HUES6 (cell line): ENCODE data around the gene TENM4.

ENCODE experiments used
- H3K27ac ChIP-seq: 2 replicates; pipeline ENCODE4 v1.7.0; 2013; ENCODE audit warnings: low read depth, mild to moderate bottlenecking, low read length, inconsistent platforms
- H3K27me3 ChIP-seq: 2 replicates; pipeline ENCODE4 v1.6.1; 2013; ENCODE audit warnings: low read length; ENCODE audit not compliant: control insufficient read depth, insufficient read depth
- H3K36me3 ChIP-seq: 2 replicates; pipeline ENCODE4 v1.6.1; 2013; ENCODE audit warnings: low read length; ENCODE audit not compliant: control insufficient read depth, insufficient read depth
- H3K4me1 ChIP-seq: 2 replicates; pipeline ENCODE4 v1.6.1; 2013; ENCODE audit warnings: low read length; ENCODE audit not compliant: control insufficient read depth, insufficient read depth
- H3K4me3 ChIP-seq: 2 replicates; pipeline ENCODE4 v1.5.1; 2013; ENCODE audit warnings: low read depth, low read length
- H3K9ac ChIP-seq: one replicate; pipeline ENCODE4 v1.6.1; 2013; ENCODE audit warnings: mild to moderate bottlenecking, low read length
- H3K9me3 ChIP-seq: 2 replicates; pipeline ENCODE4 v1.6.1; 2013; ENCODE audit warnings: low read depth, low read length; ENCODE audit not compliant: control insufficient read depth, insufficient read depth

TENM4 gene

GRCh38 chr11:78949976-78950690 lies 490.7 kb downstream of the TENM4 start:
- Histone ChIP-seq H3K9ac (no peak overlapping the region), H3K27ac (no peak overlapping the region), H3K9me3 (0 out of 2 replicates have a peak, but pooled peaks cover 4% of the 10 kb centered on the region), H3K4me3 (no peak overlapping the region), H3K36me3 (no peaks in the 10 kb centered on the region), H3K4me1 (peaks cover 24% of the 10 kb centered on the region; the same call in 1 of the 2 replicates), H3K27me3 (no peaks in the 10 kb centered on the region)

- Histone ChIP-seq H3K36me3 (no peaks in the 10 kb centered on the region), H3K9me3 (0 out of 2 replicates have a peak, but pooled peaks cover 4% of the 10 kb centered on the region), H3K4me1 (peaks cover 22% of the 10 kb centered on the region; the same call in 1 of the 2 replicates), H3K4me3 (no peak overlapping the region), H3K9ac (no peak overlapping the region), H3K27me3 (no peaks in the 10 kb centered on the region), H3K27ac (no peak overlapping the region)
Measured at GRCh38 chr11:78946945-78947902, 493.6 kb downstream of the TENM4 start.

- Histone ChIP-seq H3K9me3 (0 out of 2 replicates have a peak, but pooled peaks cover 4% of the 10 kb centered on the region), H3K4me3 (no peak overlapping the region), H3K27me3 (no peaks in the 10 kb centered on the region), H3K9ac (no peak overlapping the region), H3K4me1 (peaks cover 29% of the 10 kb centered on the region), H3K27ac (no peak overlapping the region), H3K36me3 (no peaks in the 10 kb centered on the region)
Measured at GRCh38 chr11:78943841-78944240, 497.0 kb downstream of the TENM4 start.

GRCh38 chr11:78943154-78943553 lies 497.7 kb downstream of the TENM4 start:
- H3K9me3 ChIP-seq = 0 out of 2 replicates have a peak, but pooled peaks cover 4% of the 10 kb centered on the region
- H3K4me3 ChIP-seq = no peak overlapping the region
- peaks cover 31% of the 10 kb centered on the region for H3K4me1 ChIP-seq
- H3K27me3 ChIP-seq = no peaks in the 10 kb centered on the region
- no peak overlapping the region for H3K9ac ChIP-seq
- no peak overlapping the region for H3K27ac ChIP-seq
- no peaks in the 10 kb centered on the region for H3K36me3 ChIP-seq

GRCh38 chr11:78941226-78941851 lies 499.5 kb downstream of the TENM4 start:
- Histone ChIP-seq H3K27me3 (no peaks in the 10 kb centered on the region), H3K27ac (no peak overlapping the region), H3K4me3 (no peak overlapping the region), H3K36me3 (no peaks in the 10 kb centered on the region), H3K4me1 (peaks cover 31% of the 10 kb centered on the region), H3K9ac (no peak overlapping the region), H3K9me3 (0 out of 2 replicates have a peak, but pooled peaks cover 4% of the 10 kb centered on the region)

- Histone ChIP-seq H3K9me3 (no peaks in the 10 kb centered on the region), H3K9ac (no peak overlapping the region), H3K36me3 (no peaks in the 10 kb centered on the region), H3K27me3 (no peaks in the 10 kb centered on the region), H3K27ac (no peak overlapping the region), H3K4me3 (no peak overlapping the region), H3K4me1 (peaks cover 31% of the 10 kb centered on the region)
Measured at GRCh38 chr11:78940500-78941225, 500.2 kb downstream of the TENM4 start.

GRCh38 chr11:78938971-78939370 lies 501.9 kb downstream of the TENM4 start:
- Histone ChIP-seq H3K36me3 (no peaks in the 10 kb centered on the region), H3K4me1 (peaks cover 31% of the 10 kb centered on the region), H3K27ac (no peak overlapping the region), H3K9me3 (no peaks in the 10 kb centered on the region), H3K9ac (no peak overlapping the region), H3K4me3 (no peak overlapping the region), H3K27me3 (no peaks in the 10 kb centered on the region)

GRCh38 chr11:78938036-78938435 lies 502.8 kb downstream of the TENM4 start:
- Histone ChIP-seq H3K36me3 (no peaks in the 10 kb centered on the region), H3K9ac (no peak overlapping the region), H3K4me1 (peaks cover 22% of the 10 kb centered on the region), H3K4me3 (no peak overlapping the region), H3K27ac (no peak overlapping the region), H3K27me3 (no peaks in the 10 kb centered on the region), H3K9me3 (no peaks in the 10 kb centered on the region)

GRCh38 chr11:78935398-78936068 lies 505.3 kb downstream of the TENM4 start:
- Histone ChIP-seq H3K4me3 (no peak overlapping the region), H3K27ac (no peak overlapping the region), H3K4me1 (peaks cover 19% of the 10 kb centered on the region), H3K36me3 (no peaks in the 10 kb centered on the region), H3K9ac (no peak overlapping the region), H3K27me3 (peaks cover 21% of the 10 kb centered on the region), H3K9me3 (peaks cover 2% of the 10 kb centered on the region; the same call in 1 of the 2 replicates)

- Histone ChIP-seq H3K9ac (no peak overlapping the region), H3K4me3 (no peak overlapping the region), H3K27ac (no peak overlapping the region), H3K36me3 (no peaks in the 10 kb centered on the region), H3K4me1 (peaks cover 30% of the 10 kb centered on the region), H3K27me3 (peaks cover 38% of the 10 kb centered on the region), H3K9me3 (peaks cover 2% of the 10 kb centered on the region; the same call in 1 of the 2 replicates)
Measured at GRCh38 chr11:78933350-78933749, 507.5 kb downstream of the TENM4 start.
